DMS153 treated with DMSO at 0.1 percent for 48 hours (cell line): ENCODE data around the gene ZNHIT3.

Experiments used
- DNase-seq: peaks from one replicate; lab custom pipeline; 2025; ENCODE audit not compliant: unreplicated experiment; lab: John Stamatoyannopoulos, UW

The ZNHIT3 gene

DNA sequence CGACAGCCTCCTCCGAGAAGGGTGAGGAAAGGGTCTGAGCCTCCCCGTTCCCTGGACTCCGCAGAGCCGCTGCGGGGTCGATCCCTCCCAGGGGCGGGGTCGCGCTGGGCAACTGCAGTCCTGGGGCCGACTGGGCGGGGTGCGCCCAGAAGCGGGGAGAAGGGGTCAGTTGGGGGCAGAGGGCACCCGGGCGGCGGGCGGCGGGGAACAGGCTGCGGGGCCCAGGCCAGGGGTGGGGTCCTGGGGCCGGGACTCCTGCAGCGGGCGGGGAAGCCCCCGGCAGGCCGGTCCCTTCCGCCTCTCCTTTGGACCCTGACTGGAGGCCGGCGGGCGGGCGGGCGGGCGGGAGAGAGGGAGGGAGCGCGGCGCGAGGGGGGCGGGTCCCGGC lies 58.6 kb downstream of the ZNHIT3 start:
- no peak for DNase-seq
